HG02885 (cell line): Measurements from ENCODE around the gene PLPPR3.

ENCODE experiments used
- ATAC-seq: cut with Tn5 transposase; IDR thresholded peaks from one replicate; pipeline ENCODE4 v1.9.1; 2021; ENCODE audit warnings: mild to moderate bottlenecking; ENCODE audit not compliant: unreplicated experiment, poor library complexity

Gene PLPPR3

GRCh38 chr19:798415-799075 lies 23.2 kb downstream of the PLPPR3 start:
- no peak for ATAC-seq

- ATAC-seq = peak; percentile 47
Observed at GRCh38 chr19:797528-798414, 24.0 kb downstream of the PLPPR3 start.

DNA sequence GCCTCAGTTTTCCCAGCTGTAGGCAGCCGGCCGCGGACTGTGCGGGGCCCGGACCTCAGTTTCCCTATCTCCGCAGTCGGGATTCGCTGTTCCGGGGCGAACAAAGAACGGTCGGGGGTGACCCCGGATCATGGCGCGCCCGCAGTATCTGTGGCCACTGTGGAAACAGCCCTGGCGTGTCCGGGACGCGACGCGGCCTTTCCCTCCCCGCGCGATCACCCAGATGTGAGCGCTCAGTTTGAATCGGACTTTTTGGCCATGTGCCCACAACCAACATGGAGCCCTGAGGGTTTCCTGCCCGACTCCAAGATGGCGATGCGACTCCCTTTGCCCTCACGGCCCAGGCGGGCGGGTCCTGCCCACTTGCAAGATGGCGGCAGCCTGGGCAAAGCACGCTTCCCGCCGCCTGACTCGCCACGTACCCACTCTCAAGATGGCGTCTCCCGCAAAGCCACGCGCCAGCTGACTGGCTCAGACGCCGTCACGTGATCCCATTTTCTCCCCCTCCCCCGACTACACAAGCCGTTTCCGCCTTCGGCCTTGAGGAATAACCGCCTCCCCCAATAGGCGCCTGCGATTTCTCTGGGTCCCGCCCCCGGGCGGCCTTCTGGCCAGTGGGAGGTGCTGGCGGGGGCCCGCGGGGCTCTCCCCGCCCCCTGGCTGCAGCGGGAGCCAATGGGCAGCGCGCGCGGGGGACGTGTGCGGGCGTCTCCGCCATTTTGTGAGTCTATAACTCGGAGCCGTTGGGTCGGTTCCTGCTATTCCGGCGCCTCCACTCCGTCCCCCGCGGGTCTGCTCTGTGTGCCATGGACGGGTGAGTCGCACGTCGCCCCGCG lies 24.8 kb downstream of the PLPPR3 start, which contains the start of gene PTBP1:
PTBP1 (plus strand) TSS at position 761 of the 836 bp plus-strand sequence; CDS start at position 807, 46 bp downstream.
- ATAC-seq = peak; percentile 80

DNA sequence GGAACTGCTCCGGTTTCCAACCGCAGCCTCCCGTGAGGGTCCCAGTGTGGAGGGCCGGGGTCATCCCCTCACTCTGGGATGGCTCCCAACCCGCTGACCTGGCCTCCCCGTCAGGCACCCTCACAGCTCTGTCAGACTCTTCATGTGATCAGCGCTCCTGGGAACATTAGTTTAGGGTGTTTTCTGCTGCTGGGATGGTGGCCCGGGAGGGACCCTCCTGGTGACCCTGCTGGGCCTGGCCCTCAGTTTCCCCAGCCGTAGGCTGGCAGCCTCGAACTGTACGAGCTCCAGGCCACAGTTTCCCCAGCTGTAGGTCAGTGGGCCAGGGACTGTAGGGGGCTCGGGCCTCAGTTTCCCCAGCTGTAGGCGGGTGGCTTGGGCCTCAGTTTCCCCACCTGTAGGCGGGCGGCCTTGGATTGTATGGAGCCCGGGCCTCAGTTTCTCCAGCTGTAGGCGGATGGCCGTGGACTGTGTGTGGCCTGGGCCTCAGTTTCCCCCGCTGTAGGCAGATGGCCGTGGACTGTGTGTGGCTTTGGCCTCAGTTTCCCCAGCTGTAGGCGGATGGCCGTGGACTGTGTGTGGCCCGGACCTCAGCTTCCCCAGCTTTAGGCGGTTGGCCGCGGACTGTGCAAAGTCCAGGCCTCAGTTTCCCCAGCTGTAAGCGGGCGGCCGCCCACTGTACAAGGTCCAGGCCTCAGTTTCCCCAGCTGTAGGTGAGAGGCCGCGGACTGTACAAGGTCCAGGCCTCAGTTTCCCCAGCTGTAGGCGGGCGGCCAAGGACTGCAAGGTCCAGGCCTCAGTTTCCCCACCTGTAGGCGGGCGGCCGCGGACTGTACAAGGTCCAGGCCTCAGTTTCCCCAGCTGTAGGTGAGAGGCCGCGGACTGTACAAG lies 25.8 kb downstream of the PLPPR3 start:
- no peak for ATAC-seq

DNA sequence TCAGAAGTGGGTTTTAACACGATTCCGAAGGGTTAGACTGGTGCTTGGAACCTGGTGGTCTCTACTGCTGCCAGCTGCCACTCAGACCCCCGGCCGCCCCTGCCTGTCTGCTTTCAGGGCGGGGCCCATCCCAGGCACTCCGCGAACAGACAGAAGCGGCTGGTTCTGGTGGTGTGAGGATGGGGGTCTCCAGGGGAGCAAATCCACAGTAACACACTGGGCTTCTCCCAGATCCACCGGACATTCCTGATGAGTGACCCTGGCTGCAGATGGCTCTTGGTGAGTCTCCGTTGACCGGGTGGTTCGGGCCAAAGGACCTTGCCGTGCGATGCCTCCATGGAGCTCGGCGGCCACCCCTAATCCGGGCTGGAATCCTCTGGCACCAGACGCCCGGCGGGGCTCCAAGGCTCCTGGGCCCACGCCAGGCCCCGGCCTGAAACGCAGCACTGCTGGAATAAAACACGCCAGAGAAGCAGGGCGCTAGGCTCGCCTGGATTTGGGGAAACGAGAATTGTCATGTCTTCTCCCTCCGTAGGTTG lies 26.6 kb downstream of the PLPPR3 start:
- no peak for ATAC-seq

GRCh38 chr19:793806-794205 lies 27.9 kb downstream of the PLPPR3 start:
- ATAC-seq = no peak

DNA sequence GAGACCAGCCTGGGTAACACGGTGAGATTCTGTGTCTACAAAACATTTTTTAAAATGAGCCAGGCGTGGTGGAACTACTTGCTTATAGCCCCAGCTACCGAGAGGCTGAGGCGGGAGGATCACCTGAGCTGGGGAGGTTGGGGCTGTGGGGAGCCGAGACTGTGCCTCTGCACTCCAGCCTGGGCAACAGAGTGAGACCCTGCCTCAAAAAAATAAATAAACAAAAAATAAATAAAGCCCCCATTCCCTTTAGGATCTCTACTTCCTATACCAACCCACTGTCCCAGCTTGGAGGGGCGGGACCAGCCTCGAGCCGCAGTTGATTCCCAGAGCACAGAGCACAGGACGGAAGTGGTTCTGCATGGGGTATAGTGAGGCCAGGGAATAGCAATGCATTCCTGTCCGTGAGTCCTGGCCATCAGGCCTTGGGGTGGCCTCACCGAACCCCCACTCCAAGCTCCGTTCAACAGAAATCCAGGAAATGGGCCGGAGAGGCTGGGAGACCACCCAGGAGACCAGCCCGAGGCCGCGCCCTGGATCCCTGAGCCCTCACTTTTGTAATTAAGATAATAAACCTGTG lies 29.4 kb downstream of the PLPPR3 start:
- no peak for ATAC-seq

DNA sequence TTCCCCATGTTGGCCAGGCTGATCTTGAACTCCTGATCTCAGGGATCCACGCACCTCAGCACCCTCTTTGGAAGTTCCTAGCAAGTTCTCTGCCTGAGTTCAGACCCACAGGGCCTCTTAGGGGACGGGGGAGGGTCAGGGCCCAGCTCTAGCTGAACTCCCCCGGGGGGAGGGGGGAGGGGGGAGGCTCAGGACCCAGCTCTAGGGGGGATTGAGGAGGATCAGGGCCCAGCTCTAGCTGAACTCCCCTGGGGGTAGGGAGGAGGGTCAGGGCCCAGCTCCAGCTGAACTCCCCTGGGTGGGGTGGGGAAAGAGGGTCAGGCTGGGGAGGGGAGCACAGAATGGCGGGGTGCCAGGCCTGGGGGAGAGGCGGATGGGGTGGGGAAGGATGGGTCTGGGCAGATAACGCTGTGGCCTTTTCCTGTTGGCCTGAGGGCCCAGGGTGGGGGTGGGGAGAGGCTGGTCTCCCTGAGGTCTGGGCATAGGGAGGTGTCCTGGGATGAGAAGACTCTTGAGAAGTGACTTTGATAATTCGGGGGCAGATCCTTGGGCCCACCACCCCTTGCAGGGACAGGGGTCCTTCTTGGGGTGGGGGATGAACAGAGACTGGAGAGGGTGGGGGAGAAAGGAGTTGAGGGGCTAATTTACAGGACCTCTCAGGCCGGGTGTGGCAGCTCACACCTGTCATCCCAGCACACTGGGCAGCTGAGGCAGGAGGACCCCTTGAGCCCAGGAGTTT lies 30.0 kb downstream of the PLPPR3 start:
- no peak for ATAC-seq

GRCh38 chr19:791007-791566 lies 30.7 kb downstream of the PLPPR3 start:
- ATAC-seq = no peak

GRCh38 chr19:789701-790060 lies 32.1 kb downstream of the PLPPR3 start:
- no peak for ATAC-seq

DNA sequence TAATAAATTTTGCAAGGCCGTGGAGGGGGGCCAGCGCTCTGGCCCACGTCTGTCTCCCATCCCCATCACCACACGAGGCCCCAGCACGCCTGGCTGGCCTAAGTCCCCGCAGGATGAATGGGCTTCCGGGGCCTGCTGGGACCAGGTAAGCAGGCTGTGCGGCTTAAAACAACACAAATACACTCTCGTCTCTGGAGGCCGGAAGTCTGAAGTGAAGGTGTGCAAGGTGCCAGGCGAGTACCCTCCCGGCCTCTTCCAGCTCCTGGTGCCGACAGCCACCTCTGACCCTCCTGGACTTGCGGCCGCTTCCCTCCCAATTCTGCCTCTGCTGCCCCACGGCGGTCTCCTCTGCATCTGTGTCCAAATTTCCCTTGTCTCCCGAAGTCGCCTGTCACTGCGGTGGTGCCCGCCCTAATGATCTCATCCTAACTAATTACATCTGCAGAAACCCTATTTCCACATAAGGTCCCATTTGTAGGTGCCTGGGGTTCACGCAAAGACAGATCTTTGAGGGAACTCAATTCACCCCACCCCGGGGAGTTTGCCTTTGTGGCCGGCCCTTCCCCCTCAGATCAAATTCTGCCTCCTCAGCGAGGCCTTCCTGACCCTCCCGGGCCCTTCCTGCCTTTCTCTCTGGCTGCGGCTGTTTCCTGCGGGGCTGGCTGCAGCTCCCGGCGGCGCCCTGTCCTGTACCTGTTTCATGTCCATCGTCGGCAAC lies 32.6 kb downstream of the PLPPR3 start:
- ATAC-seq = no peak

- ATAC-seq = no peak
Observed at GRCh38 chr19:788686-788982, 33.1 kb downstream of the PLPPR3 start.

DNA sequence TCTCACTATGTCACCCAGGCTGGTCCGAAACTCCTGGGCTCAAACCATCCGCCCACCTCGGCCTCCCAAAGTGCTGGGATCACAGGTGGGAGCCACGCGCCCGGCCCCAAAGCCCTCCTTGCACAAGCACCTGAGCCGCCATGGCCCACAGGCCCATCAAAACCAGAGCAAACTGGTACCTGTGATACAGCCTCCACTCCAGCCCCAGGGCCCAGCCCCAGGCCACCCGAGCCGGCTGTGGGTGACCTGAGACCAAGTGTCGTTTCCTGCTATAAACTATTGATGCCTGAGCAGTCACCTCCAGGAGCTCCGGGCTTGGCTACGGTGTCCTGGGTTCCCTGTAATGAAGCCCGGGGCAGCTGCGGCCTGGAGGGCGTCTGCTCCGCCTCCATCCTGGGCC lies 34.2 kb downstream of the PLPPR3 start:
- no peak for ATAC-seq

- ATAC-seq = no peak
Observed at GRCh38 chr19:784541-784940, 37.2 kb downstream of the PLPPR3 start.

DNA sequence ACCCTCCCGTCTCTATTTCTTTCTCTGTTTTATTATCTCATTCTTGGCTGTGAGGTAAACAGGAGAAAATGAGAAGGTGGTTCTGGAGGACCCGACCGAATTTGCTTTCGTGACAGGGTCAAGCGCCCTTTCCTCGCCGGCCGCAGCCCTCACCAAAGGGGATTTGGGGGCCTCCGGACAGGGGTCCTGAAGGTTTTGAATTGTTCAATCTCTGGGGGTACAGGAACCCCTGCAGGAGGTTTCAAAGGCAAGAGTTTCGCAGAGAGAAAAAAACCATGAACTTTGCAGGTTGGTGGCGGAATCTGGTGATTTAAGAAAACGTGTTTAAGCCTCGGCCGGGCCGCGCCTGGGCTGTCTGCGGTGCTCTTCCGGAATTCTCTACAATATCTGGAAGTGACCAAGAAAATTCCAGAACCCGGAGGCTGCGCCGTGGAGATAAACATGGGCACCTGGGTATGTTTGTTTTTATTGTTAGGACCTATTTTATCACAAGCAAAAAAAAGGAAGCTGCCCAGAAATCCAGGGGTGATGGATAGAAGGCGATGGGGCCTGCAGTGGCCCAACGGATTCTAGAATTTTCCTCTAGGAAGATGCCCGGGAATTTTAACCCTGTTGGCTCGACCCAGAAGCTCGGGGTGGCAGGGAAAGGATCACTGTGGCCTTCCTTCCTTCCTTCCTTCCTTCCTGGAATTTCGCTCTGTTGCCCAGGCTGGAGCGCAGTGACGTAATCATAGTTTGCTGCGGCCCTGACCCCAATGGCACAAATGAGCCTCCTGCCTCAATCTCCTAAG lies 38.7 kb downstream of the PLPPR3 start:
- ATAC-seq = no peak

DNA sequence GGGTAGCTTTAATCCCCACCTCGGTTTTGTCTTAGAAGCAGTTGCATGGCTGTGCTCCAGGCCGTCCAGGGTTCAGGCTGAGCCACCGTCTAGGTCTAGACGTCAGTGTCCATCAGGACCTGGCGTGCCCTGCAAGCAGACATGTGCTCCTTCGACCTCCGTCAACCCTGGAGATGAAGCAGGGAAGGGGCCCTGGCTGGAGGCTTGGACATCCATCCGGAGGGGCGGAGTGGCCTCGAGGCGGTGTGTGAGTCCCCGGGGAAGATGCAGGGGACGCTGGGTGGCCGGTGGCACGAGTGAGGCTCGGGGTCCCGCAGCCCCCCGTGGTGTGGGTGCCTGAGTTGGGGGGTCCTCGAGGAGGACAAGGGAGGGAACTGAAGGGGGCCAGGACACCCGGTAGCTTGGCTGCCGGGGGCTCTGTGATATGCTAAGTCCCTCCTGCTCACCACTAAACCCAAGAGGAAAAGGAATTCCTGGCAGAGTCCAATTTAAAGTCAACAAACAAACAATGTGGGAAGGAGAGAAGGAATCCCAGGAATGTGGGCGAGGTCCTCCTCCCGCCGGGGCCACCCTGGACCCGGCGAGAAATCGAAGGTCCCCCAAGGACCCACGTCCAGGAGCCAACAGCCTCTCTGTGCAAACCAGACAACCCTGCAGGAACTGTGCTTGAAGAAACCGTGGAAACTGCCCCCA lies 39.4 kb downstream of the PLPPR3 start:
- ATAC-seq = no peak
